Cardiac fibroblast (primary cell): ENCODE data around the gene VWCE.
A peak's percentile ranks its signal among the peaks of the same experiment; 100 is the strongest.

Experiments used
- DNase-seq, 2 donors: peaks; one replicate each; pipeline versions ENCODE4 v3.0.0 to v3.0.0-alpha.2; 2010; ENCODE audit warnings: low read depth in 2 of 2
- H3K4me3 ChIP-seq, 2 donors: replicated peaks in 1 of 2; 1 replicate in 1 of 2; 2 replicates in 1 of 2; pipeline ENCODE4 v1.5.1; 2011; ENCODE audit warnings: low read depth in 2 of 2, low read length in 2 of 2, mild to moderate bottlenecking in 2 of 2, moderate library complexity in 1 of 2
- CTCF ChIP-seq: IDR thresholded peaks from one replicate; pipeline ENCODE4 v1.5.1; 2011; ENCODE audit warnings: low read depth, mild to moderate bottlenecking, low read length, inconsistent platforms

VWCE gene

DNA sequence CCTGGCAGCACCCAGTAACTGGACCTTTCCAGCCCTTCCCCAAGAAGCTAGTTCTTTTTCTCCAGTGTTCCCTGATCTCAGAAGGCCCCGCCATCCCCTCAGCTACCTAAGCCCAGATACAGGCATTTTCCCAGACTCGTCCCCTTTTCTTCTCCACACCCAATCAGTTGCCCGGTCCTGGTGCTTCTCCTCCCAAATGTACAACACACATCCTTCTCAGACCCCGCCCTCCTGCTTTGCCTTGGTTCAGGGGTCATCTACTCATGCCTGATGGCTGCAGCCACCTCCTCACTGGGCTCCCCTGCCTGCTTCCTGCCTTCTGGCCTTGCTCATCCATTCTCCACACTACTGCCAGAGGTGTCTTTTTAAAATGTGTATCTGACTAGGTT, 44.4 kb upstream of the VWCE start:
- no peak for DNase-seq
- H3K4me3 ChIP-seq, result no peak overlapping the region
- TF ChIP-seq CTCF, result no peak

GRCh38 chr11:61338783-61339489, 43.8 kb upstream of the VWCE start:
- TF ChIP-seq CTCF, result no peak
- DNase-seq, result no peak
- H3K4me3 ChIP-seq, result no peak overlapping the region

DNA sequence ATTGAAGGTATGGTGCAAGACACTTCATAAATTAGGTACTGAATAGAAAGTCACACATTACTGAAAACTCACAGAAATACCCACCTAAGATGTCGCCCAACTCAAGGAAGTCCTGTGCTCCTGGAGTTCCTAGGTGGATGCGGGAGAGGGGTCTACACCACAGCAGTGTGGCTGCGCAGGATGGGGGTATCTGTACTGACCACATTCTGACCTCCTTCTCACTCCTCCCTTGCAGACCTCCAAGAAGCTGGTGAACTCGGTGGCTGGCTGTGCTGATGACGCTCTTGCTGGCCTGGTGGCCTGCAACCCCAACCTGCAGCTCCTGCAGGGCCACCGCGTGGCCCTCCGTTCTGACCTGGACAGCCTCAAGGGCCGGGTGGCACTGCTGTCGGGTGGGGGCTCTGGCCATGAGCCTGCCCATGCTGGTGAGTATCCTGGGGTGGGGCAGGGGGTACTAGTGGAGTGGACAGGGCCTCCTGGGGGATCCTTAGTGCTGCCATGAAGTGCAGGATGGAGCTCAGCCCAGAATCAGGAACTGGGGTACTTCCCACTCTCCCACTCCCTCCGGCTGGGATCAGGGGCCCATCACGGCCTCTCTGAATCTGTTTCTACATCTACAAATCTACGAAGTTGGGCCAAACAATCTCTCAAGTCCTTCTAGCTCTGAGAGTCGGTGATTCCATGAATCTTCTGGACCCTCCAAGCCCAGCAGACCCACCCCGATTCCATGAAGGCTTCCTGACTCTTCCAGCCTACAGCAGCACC, 42.8 kb upstream of the VWCE start:
- no peak for DNase-seq
- no peak for TF ChIP-seq CTCF
- no peak overlapping the region for H3K4me3 ChIP-seq

DNA sequence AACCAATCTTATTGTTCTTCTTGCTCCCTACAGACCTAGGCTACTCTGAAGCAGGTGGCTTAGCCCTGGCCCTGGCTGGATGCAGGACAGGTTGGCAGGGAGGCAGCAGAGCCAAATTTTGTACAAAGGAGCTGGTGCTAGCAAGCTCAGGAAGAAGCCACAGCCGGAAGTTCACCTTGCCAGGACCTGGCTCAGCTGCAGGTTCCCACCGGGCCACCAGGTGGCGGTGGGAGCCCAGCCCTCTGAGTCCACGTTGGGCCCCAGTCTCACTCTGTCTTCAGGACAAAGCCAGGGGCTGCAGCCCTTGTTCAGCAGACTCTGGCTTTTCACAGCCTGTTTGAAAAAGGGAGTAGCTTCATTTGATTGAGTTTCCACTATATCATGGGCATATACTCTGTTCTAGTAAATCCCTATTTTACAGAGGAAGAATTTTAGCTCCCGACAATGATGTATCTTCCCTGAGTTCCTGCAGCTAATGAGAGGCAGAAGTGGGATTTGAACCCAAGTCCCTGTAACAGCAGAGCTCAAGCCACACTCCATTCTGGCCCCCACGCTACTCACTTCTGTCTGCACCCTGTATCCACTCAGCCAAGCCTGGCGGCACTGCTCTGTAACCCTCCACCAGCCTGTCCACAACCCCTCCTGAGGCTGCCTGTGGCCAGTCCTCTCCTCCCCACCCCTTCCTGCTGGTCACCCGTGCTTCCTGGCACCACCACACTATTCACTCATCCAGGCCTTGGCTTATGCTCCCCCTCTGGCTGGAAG, 41.2 kb upstream of the VWCE start:
- TF ChIP-seq CTCF, result peak; percentile 99
- DNase-seq, result peak; percentile 77 to 84
- H3K4me3 ChIP-seq, result no peak overlapping the region

DNA sequence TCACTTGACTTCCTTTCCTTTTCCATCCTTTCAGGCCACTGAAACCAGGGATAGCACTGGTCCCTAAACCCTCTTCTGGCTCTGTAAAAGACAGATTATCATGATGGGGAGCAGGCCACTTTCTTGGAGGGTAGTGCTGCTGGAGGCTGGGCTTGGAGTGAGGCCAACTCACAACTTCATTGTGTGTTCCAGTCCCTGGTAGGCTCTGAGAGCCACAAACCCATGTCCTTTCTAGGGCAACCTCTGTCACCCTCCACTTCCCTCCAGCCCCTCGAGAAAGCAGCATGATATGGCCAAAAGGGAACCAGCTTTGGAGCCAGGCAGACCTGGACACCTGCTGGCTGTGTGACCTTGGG, 40.2 kb upstream of the VWCE start:
- peak in 1 of 2 donors; percentile 32 for DNase-seq
- no peak overlapping the region for H3K4me3 ChIP-seq
- no peak for TF ChIP-seq CTCF

GRCh38 chr11:61334434-61335354, 39.6 kb upstream of the VWCE start:
- peak; percentile 42 to 46 for DNase-seq
- H3K4me3 ChIP-seq, result no peak overlapping the region
- TF ChIP-seq CTCF, result no peak
